Endometrial microvascular endothelial cells (primary cell): Measurements from ENCODE around the gene NCR2. TPM values are rescaled to one million over a fixed set of nuclear protein-coding genes. Genes with fewer than 3 reads are reported as not detected.

Source experiments
- in situ Hi-C: cut with HindIII; loops from 2 replicates; pipeline ENCODE4 v1.10.0; 2017; ENCODE audit warnings: low sequenced_read_pairs, low pct_unique_long_range_greater_than_20kb; ENCODE audit errors: inconsistent ontology term
- total RNA-seq: library from RNA; depleted of rRNA; stranded (reverse); fragments of >200 nt; gene quantifications from one replicate; pipeline ENCODE4 v1.2.3, GENCODE V29; 2015; ENCODE audit errors: inconsistent ontology term

Gene NCR2
- total RNA-seq, 1 donor from 2014 or later = not detected

DNA sequence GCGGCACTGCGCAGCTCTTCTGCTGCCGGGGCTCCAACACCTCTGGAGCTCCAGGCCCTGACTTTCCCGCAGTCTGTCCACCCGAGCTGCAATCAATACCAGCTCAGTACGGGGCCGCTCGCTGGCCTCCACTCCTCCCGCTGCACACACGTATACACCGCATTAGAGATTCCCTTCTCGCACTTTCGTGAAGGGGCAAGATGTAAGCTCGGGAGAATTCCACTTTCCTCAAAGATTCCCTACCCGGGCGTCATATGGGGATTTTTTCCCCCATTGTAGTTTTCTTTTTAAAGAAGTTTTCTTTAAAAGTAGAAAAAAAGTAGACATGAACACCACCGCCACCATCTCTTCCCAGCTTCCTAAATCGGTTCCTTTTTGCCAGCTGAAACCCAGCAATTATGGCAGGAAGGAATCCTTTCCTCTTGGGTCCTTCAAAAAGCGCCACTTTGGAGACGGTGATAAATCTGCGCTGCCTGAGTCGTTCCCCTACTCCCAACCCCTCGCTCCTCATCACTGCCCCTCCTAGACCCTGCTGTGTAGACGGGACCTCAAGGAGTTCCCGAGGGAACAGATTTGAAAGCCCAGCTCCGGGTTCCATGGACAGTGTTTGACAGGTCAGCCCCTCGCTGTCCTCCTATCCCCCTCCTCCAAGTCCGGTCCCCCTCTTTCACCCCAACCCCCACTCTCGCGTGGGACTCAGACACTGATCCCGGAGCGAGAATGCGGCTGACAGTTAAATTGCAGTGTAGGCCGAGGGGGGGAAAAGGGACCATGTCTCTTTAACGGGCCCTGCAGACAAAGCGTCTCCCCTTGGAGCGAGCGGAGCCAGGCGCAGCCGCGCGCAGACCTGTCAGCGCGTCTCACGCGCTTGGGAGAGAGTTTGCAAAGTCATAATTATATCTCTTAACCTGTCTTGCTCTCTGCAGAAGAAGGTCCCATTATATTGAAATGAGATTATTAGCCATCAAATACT lies 39.5 kb downstream of the NCR2 start:
- in situ Hi-C loops = no loop called here

DNA sequence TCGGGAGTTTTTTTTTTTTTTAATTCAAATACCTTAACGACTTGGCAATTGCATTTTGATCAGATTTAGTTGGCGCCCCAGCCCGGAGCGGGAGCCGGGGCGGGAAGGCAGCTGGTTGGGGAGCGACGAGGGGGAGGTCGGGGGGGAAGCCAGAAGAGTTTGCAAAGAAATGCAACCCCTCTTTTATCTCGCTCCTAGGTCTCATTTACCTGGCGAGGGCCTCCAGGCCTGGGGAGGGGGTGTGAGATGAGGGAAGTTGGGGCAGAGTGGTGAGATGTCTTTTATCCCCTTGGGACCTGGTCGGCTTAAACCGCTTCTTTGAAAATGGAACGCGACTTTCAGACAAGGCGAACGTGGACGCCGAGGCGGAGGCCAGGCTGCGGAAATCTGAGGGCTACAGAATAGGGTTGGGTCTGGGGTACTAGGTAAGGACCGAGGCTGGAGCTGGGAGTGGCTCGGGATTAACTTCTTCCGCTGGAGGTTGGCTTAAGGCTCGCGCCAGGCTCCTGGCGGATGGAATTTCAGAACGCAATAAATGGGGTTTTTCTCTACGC lies 40.3 kb downstream of the NCR2 start:
- in situ Hi-C loops = no loop called here

DNA sequence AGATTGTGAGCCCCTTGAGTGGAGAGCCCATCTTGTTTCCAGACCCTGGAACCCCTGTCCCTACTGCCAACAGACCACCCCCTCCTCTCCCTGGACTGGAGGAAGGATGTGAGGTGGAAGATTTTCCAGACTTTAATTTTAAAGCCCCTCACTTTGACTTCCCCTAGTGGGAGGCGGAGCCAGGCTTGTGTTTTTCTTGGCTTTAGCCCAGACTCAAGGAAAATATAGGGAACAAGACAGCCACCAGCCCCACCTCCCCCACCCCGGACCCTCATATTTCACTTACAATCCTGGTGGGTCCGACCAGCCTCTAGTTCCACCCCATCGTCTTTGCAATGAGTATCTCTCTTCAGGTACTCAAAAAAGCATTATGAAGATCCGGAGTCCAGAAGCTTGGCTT lies 40.8 kb downstream of the NCR2 start:
- in situ Hi-C loops = no loop called here

DNA sequence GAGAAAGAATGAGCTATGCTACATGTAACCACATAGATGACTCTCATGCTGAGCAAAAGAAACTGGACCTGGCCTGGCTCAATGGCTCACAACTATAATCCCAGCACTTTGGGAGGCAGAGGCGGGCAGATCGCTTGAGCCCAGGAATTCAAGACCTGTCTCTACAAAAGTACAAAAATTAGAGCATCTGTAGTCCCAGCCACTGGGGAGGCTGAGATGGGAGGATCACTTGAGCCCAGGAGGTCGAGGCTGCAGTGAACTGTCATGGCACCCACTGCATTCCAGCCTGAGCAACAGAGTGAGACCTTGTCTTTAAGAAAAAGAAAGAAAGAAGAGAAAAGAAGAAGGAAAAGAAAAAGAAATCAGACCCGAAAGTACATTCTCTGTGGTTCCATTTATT lies 41.7 kb downstream of the NCR2 start:
- in situ Hi-C loops = no loop called here

DNA sequence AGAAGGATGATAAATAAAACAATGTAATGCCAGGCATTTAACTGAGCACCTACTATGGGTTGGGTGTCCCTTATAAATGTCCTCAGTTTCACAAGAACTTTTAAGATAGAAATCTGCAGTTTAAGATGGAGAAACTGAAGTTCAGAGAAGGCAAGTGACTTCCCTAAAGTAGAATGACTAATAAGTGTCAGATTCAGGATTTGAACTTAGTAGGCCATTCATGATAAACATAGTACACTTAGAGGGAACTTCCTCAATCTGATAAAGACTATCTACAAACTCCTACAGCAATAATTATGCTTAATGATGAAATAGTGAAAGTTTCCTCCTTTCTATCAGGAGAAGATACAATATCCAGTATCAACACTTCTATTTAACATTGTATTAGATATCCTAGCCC lies 43.9 kb downstream of the NCR2 start:
- in situ Hi-C loops = no loop called here

DNA sequence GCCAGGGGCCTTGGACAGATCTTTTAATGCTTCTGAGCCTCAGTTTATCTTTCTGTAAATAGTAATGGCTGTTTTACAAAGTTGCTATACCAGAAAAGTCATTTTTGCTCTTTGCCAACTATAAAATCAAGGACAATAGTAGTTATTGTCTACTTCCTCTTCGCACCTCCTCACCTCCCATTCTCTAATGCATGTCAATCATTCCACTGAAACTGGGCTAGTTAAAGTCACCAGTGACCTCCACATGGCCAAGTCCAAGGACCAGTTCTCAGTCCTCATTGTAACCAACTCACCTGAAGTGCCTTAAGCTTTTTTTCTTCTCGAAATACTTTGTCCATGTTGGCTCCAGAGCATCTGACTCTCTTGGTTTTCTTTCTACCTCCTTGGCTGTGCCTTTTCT lies 51.2 kb downstream of the NCR2 start:
- in situ Hi-C loops = no loop called here

DNA sequence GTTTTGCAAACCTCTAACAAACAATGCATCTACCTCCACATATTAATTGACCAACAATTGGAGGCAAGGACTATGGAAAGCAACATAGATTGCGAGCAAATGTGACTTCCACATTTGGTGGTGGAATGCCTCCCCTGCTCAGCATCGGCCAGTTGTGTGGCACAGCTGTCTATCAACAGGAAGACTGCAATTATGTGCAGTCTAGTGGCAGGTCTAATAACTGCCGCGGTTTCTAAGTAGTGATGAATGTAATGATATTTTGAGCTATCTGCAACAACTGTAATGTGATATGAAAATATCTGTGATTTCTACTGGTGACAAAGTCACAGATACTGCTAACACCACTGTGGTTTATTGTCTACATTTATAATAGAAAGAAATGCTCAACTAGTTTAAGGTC lies 56.8 kb downstream of the NCR2 start:
- in situ Hi-C loops = no loop called here

DNA sequence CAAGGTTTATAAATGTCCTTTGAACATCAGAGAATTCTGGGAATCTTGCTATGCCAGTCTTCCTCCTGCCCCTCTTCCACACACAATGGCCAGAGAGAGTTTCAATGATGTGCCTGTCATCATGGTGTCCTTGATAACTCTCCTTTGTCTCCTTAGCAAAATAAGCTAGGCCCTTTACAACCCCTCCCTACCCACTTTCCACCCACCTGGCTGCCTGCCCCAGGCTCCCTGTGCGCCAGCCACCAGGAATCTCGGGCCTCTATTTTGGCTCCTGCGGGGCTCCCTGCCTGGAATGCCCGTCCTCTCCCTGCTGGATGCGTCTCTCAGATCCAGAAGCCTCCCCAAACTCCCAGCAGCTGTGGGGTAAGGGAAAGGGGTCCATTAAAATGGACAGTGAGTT lies 60.9 kb downstream of the NCR2 start:
- in situ Hi-C loops = no loop called here

DNA sequence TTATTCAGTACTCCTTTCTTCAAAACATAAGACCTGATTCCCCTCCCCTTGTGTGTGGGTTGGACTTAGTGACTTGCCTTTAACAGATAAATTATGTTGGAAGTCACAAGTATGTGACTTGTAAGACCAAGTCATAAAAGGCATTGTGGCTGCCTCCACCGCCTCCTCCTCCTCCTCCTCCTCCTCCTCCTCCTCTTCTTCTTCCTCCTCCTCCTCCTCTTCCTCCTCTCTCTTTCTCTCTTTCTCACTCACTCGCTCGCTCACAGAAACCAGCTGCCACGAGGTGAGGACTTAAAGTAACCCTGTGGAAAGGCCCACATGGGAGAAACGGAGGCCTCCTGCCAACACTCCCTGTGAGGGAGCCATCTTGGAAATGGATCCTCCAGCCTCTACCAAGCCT lies 64.0 kb downstream of the NCR2 start:
- in situ Hi-C loops = no loop called here

Other genes starting within 250 kb of the NCR2 start
- gene TREML1, start 181.3 kb upstream of the NCR2 start, total RNA-seq = not detected
- gene TREM2, start 172.5 kb upstream of the NCR2 start, total RNA-seq = not detected
- not detected for gene TREML2, start 134.5 kb upstream of the NCR2 start, total RNA-seq
- gene TREML4, start 107.3 kb upstream of the NCR2 start, total RNA-seq = not detected
- not detected for gene TREM1, start 48.9 kb upstream of the NCR2 start, total RNA-seq
- 6.1 TPM for gene FOXP4, start 210.8 kb downstream of the NCR2 start, total RNA-seq